GM21423 (cell line): ENCODE measurements around the gene TAF10.

Source experiments
- ATAC-seq: cut with Tn5 transposase; IDR thresholded peaks from one replicate; pipeline ENCODE4 v1.9.1; 2021; ENCODE audit warnings: mild to moderate bottlenecking, moderate library complexity; ENCODE audit not compliant: unreplicated experiment

Gene TAF10

DNA sequence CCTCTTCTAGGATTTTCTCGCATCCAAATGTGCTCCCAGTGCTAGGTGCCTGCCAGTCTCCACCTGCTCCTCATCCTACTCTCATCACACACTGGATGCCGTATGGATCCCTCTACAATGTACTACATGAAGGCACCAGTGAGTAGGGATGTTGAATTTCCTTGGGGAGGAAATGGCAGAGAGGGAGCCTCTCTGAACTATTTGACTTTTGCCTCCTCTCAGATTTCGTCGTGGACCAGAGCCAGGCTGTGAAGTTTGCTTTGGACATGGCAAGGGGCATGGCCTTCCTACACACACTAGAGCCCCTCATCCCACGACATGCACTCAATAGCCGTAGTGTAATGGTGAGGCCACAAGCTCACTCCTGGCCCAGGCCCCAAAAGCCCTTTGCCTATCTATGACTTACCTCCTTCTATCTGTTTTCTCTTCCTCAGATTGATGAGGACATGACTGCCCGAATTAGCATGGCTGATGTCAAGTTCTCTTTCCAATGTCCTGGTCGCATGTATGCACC lies 2.5 kb downstream of the TAF10 start:
- no peak for ATAC-seq

- ATAC-seq, result no peak
Observed at GRCh38 chr11:6608726-6609501, 3.1 kb downstream of the TAF10 start.

DNA sequence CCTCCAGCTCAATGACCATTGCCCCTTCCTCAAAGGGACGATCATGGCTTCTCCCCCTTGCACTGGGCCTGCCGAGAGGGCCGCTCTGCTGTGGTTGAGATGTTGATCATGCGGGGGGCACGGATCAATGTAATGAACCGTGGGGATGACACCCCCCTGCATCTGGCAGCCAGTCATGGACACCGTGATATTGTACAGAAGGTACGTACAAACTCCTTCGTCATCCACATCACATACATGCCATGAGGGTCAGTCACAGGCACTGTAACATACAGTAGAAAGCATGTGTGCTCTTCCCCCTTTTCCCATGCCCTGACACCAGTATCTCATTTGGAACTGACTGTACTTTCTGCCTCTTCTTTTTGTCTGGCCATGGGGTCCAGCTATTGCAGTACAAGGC lies 4.0 kb downstream of the TAF10 start:
- no peak for ATAC-seq

GRCh38 chr11:6607190-6607795 lies 4.7 kb downstream of the TAF10 start:
- ATAC-seq, result no peak

DNA sequence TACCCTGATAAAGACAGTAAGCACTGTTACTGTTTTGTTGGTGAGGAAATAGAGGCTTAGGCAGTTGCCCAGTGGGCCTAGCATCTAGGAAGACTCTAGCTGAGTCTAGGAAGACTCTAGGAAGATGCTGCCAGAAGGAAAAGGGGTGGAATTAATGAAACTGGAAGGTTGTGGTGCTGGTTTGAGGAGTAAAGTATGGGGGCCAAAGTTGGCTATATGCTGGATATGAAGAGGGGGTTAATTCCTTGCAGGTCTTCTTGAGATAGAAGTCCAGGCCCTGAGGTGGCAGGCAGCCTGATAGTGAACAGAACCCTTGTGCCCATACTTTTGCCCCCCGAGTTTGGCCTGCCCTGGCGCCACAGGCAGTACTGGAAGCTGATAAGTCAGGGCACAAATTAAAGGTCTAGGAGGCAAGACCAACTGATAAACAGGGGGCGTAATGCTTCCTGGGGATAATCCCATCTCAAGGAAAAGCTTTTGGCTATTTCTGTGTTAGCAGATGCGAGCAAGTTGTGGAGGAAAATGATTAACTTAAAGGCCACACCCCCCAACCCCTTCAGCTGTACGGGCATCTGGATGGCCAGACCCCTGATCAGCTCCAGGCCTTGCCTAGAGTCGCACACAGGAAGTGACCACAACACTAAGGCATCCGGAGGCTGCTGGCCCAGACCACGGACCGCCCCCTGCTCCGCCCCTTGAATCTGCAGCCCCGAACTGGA lies 5.4 kb downstream of the TAF10 start:
- peak; percentile 54 for ATAC-seq

DNA sequence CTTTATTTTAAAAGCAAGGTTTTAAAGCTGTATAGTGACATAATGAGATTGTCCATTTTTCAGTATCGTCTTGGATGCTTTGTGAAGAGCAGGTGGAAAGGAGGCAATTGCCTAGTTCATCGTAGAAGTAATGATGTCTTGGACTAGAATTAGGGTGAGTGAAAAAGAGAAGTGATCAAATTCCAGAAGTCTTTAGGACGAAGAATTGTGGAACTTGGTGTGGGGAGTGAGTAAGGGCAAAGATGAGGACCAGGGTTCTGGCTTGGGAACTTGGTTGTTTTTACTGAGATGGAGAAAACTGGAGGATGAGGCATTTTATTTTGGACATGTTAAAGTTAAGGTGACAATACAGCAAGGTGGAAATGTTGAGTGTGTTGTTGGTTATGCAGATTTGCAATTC lies 7.2 kb downstream of the TAF10 start:
- no peak for ATAC-seq

DNA sequence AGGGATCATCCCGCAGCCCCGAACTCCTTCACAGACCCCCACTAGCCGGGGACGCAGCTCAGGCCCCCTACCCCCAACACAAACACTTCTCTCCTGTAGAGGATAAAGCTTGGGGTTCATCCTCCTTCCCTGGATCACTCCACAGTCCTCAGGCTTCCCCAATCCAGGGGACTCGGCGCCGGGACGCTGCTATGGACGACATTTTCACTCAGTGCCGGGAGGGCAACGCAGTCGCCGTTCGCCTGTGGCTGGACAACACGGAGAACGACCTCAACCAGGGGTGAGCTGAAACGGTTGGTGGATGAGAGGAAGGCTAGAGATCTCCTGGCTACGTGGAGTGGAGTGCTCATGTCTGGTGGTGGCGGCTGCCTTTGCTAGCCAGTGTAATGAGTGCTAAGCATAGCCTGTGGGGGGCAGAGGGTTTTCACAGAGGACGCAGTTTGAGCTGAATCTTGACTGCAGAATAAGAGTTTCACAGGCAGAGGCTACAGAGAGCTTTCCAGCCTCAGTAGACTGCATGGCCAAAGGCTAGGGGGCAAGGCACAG lies 7.9 kb downstream of the TAF10 start:
- ATAC-seq, result peak; percentile 36

DNA sequence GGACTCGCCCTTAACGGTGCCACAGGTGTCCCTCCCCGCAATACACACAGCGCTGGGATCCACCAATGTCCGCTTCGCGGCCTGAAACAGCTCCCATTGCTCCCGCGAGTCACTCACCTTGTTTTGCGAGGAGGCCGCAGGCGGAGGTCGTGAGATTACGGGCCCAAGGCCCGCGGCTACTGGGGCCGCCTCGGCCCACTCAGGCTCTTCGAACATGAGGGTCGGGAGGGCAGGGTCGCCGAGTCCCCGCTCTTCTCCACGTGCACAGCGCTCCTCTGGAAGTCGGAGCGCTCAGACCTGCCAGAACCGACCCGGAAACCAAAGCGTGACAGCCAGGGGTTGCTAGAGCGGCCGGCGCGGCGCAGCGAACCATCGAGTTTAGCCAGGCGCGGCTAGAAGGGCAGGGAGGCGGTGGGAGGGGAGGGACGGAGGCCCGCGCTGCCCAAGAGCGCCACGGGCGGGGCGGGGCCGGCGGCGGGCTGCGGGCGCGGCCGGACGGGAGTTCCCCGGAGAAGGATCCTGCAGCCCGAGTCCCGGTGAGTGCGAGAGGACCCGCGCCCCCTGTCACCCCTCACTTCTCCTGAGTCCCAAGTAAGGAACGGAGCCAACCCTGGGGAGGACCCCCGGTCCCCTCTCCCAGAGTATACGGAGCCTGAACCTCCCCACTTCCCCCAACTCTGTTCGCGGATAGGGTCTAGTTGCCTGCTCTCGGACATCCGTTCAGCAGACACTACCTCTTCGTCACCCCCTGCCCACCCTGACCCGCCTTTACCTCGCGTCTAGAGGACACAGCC lies 8.5 kb downstream of the TAF10 start, which contains the start of the genes ILK and RRP8:
Gene ILK (plus strand): TSS at position 488 of the 794 bp plus-strand sequence. CDS start 498 bp downstream, outside the sequence.
Gene RRP8 (minus strand): TSS at position 330 of the 794 bp plus-strand sequence. CDS start 114 bp downstream, at position 216.
- peak; percentile 67 for ATAC-seq

- no peak for ATAC-seq
Observed at GRCh38 chr11:6602096-6602940, 9.7 kb downstream of the TAF10 start.

DNA sequence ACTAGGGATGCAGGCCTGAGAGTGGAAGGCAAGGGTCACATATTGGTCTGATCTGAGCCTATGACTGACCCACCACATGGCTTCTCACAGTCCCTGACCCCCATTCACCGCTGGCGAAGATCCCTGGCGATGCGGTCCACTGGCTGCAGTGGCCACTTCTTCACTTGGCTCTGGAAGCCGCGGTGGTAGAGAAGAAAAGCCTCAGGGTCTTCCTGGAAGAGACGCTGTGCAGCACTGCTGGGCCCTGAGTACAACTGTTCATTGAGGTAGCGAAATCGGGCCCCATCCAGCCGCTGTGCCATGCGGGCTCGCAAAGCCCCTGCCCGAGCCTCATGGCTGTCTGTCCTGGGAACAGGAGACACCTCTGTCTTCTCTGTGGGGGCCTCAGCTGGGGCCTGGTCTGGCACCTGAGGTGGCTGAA lies 11.0 kb downstream of the TAF10 start:
- no peak for ATAC-seq

DNA sequence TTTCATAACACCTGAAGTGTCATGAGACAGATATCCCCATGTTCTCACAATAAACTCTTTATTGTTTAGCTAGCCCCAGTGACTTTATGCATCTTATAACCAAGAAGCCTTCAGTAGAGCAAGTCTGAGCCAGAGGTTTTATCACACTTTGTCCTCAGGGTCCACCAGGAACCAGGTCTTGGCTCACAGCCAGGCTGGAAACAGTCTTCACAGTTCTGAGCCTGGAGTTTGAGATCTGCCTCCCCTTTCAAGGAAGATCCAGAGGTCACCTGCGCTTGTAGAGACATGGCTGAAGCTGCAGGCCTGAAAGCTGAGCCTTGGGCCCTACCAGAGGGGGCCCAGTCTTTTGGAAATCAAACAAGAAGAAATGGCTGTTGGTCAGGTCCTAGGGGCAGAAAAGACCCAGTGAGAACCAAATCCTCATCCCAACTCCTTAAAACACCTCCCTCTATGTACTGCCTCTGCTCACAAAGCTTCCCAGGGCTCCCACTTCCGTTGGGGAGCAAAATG lies 12.1 kb downstream of the TAF10 start:
- ATAC-seq, result no peak

DNA sequence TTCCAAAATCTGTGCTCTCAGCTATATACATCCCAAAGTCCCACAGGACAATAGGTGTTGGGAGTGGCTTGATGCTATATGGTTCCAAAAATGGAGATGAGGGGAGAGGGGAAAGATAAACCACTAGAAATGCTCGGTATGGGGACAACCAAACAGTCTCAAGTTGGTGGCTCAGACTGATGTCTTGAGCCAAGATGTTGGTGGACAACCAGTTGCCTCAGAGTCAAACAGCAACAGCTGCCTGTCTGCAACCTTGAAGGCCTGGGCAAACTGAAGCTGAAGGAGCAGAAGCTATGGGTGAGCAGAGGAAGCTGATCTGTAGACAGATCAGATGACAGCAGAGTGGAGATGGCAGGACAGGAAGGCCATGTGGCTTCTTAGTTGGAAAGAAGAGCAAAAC lies 12.6 kb downstream of the TAF10 start:
- no peak for ATAC-seq

DNA sequence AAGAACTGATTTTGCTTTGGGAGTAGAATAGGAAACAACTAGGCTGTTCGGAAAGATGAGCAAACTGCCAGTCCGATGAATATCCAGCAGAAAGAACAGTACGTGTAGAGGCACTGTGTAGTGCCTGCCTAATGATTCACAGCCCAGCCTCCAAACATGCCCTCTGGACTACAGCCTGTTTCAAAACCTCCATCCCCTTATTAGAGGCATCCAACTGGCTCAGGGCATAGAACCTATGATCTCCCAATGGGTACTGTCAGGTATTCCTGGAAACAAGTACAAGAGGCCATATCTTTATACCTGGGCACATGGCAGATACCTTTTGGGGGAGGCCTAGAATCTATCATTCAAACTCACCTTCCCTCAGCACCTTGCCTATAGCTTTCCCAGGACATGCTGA lies 13.5 kb downstream of the TAF10 start:
- ATAC-seq, result no peak

DNA sequence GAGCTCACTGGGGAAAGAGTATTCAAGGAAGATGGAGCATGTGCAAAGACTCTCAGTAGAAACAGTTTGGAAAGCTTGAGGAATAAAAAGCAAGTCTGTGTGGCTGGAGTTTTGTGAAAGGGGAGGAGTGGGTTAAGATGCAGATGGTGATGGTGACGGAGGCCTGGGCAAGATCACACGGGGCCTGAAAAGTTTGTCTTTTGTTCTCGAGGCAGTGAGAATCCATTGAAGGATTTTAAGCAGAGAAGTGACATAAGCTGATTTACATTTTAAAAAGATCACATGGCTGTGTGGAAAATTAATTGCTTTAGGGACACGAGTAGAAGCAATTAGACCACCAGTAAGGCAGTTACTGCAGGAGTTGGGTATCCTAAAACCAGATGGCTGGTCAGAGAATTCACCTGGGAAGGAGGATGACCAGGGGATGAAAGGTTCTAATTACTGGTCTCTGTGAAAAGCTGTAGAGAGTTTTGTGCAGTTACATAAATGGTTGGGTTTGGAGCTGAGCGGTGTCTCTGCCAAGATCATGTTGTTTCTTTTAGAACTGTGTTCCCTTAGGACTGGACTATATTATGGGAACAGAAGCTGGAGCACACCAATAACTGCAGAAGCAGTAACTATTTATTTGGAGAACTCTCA lies 15.7 kb downstream of the TAF10 start:
- ATAC-seq, result no peak

DNA sequence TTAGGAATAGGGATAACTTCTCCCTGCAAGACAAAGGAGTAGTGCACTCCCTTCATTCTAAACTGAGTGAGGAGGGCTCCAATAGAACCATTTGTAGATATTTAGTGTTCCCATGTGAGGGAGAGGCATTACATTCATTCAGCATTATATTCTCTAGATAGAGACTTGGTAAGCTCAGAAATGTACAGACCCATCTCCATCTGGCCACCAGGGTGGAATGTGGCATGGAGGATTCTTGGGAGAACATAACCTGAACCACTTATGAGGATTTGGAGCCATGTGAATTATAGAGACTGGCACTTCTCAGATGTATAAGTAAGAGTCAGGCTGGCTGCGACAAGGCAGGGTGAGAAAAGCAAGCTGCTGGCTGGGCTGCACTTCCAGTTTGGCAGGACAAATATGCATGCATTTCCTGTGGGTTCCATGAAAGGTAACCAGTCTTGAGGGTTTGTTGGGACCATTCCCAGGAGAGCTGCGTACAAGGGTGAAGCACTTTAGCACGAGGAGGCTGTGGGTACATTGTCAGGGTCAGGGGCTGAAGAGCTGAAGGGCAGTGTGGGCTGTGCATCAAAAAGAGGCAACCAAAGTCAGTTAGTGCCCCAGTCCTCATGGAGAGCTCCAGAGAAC lies 17.8 kb downstream of the TAF10 start:
- ATAC-seq, result no peak

GRCh38 chr11:6588018-6588417 lies 24.0 kb downstream of the TAF10 start:
- ATAC-seq, result no peak

DNA sequence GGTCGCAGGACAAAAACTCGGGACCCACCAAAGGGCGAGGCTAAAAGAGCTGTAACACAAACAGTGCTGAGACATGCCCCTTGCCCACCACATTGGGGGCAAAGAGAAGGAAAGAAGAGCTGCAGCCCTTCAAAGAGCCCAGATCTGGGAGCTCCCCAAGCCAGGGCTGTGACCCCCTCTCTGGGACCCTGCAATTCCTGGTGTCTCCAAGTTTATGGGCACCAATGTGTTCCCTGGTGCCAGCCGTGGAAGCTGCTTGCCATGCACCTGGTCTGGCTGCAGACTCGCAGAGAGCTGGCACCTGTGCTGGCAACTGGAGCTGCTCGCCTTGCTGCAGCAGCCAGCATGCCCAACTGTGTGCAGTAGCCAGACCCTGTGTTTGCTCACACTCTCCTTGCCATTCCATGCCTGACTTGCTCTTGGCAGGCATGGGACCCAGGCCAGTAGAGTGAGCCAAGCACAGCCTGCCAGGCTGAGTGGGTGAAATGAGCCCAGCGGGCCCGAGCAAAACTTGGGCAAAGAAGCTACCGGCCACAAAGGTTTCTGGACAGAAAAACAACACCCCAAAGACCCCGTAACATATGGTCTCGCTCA lies 24.6 kb downstream of the TAF10 start:
- ATAC-seq, result no peak
